GM21526 (cell line): ENCODE results near the gene UBAP1.
"Not testable (repeated sequence)": the region's sequence is repeated elsewhere in the genome, so short reads cannot be mapped to it uniquely, and the experiment has no call there.

ENCODE experiments used
- ATAC-seq: cut with Tn5 transposase; IDR thresholded peaks from one replicate; pipeline ENCODE4 v1.9.1; 2021; ENCODE audit warnings: moderate library complexity; ENCODE audit not compliant: unreplicated experiment, low FRiP score

The UBAP1 gene

GRCh38 chr9:34218446-34218845, 39.6 kb downstream of the UBAP1 start:
- no peak for ATAC-seq

DNA sequence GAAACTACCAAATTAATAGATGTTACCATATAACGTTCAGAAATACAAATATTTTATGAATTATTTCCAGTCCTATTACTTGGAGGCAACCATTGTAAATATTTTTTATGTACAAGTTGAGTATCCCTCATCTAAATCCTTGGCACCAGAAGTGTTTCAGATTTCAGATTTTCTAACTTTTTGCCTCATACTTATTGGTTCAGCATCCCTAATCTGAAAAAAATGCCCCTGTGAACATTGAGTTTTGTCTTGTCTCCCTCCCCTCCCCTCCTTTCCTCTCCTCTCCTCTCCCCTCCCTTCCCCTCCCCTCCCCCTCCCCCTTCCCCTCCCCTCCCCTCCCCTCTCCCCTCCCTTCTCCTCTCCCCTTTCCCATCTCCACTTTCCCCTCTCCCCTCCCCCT, 40.6 kb downstream of the UBAP1 start:
- ATAC-seq, result no peak

- no peak for ATAC-seq
Measured at GRCh38 chr9:34220218-34220617, 41.4 kb downstream of the UBAP1 start.

GRCh38 chr9:34224349-34224748, 45.5 kb downstream of the UBAP1 start:
- no peak for ATAC-seq

- ATAC-seq, result not testable (repeated sequence)
Measured at GRCh38 chr9:34226144-34226760, 47.4 kb downstream of the UBAP1 start.

GRCh38 chr9:34227445-34227844, 48.6 kb downstream of the UBAP1 start:
- ATAC-seq, result no peak

- no peak for ATAC-seq
Measured at GRCh38 chr9:34230556-34230955, 51.7 kb downstream of the UBAP1 start.

- ATAC-seq, result no peak
Measured at GRCh38 chr9:34232201-34232600, 53.4 kb downstream of the UBAP1 start.

DNA sequence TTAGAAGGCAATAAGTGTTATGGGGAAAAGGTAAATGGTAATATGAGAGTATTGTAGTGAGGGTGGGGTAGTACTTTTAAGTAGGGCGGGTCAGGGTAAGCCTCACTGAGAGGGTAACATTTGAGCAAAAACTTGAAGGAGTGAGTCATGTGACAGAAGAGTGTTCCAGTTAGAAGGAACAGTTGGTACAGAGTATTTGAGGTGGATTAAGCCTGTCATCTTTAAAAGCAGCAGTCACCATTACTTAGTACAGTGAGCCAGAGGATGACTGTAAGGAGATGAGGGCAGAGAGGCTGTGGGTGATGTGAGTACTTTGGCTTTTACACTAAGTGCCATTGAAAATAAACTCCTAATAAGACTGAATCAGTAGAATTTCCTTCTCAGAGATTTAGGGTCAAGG, 54.8 kb downstream of the UBAP1 start:
- ATAC-seq, result no peak

DNA sequence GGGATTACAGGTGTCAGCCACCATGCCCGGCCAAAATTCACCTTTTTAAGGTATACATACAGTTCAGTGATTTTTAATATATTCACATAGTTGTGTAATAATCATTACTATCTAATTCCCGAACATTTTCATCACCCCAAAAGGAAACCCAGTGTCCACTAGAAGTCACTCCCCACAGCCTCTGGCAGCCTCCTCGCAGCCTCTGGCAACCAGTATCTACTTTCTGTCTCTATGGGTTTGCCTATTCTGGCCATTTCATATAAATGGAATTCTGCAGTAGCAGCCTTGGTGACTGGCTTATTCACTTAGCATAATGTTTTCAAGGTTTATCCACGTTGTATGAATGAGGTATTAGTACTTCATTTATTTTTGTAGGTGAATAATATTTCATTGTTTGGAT, 59.0 kb downstream of the UBAP1 start:
- ATAC-seq, result no peak

- ATAC-seq, result no peak
Measured at GRCh38 chr9:34240006-34240405, 61.2 kb downstream of the UBAP1 start.

- no peak for ATAC-seq
Measured at GRCh38 chr9:34242830-34243229, 64.0 kb downstream of the UBAP1 start.

GRCh38 chr9:34245212-34245611, 66.4 kb downstream of the UBAP1 start:
- not testable (repeated sequence) for ATAC-seq

DNA sequence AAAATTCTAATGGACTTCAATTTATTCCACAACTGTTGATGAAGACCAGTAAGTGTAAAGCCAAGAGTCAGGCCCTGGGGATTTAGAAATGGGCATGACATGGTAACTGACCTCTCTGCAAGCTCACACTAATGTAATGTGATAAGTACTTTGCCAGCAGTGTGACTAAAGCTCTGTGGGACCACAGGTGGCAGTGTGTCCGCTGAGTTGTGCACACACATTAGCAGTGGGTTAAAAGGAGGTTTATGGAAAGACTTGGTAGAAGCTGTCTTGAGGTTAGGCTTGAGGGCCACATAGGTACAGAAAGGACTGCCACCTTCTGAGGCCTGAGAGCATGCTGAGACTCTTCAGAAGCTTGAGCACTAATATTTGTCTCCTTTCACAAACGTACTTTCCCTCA, 67.6 kb downstream of the UBAP1 start:
- no peak for ATAC-seq

DNA sequence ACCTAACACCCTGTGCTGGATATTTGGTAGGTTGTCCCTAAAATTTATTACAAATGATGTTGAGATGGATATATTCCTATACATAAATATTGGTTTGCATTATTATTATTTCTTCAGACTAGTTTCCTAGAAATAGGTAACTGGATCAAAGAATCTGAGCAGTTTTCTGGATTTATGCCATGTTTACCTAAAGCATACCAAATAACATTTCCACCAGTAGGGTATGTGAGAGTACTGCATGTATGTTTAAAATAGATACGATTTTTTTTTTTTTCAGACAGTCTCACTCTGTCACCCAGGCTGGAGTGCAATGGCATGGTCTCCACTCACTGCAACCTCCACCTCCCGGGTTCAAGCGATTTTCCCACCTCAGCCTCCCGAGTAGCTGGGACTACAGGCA, 68.9 kb downstream of the UBAP1 start:
- not testable (repeated sequence) for ATAC-seq

DNA sequence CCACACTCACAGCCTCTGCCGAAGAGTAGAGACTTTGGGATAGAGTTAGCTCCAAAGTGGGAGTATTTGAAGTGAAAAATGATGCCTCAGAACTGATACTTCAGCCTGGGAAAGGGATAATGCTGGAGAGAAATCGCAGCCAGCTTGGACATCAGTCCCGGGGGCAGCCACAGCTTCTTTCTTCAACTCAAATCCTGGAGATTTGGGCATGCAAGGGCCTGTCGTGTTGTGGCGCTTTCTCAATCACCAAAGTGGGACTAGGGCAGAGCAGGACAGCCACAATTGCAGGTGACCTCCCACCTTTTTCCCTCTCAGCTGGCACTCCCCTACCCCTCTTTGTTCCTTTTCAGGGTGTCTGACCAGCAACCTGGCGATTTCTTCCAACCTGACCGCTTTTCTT, 70.4 kb downstream of the UBAP1 start:
- no peak for ATAC-seq

GRCh38 chr9:34250721-34251120, 71.9 kb downstream of the UBAP1 start:
- ATAC-seq, result no peak

GRCh38 chr9:34252016-34252415, 73.2 kb downstream of the UBAP1 start:
- no peak for ATAC-seq

DNA sequence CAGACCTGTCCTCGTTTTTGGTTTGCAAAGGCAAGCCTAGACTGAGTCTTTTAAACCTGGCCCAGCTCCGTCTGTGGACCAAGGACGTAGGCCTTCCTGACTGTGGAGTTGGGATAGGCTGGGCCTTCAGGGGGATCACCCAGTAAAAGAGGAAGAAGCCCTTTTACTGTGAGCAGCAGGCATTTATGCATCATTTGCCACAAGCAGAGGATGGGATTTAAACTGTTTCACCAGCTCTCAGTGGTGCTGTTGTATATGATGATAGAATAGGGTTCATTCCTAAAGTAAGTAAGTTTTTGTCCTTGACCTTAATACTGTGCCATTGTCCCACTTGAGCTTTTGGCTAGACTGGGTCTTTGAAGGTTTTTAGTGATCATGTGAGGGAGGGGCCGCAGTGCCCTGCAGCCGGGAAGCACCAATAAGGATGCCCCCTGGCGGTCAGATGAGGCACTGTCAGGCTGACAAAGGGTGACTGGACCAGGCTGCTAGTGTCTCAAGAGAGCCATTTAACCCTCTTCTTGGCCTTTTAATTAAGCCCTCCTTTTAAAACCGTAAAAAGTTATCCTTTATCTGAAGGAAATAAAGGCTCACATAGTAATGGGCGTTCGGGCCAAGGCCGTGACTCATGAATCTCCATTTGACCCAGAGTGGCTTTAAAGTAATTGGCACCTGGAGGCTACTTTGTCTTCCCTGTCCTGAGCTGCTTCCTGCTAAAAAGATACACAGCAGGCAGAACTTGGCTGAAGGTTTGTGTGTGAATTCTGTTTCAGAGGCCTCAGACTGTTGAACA, 74.0 kb downstream of the UBAP1 start:
- no peak for ATAC-seq

DNA sequence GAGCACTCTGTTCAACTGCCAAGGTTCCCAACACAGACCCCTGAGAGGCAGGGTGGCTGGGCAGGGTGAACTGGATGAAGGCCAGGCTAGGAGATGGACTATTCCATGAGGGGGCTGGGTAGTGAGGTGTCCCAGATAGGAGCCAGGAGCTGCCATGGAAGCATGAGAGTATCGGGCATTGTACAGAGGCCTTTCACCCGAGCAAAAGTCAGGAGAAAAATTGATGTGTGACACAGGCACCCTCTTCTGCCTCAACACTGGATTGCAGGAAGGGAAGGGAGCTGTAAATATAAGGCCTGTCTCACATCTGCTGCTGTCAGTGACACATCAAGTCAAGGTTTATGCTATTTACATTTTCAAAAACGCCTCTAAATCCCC, 74.6 kb downstream of the UBAP1 start:
- no peak for ATAC-seq

- ATAC-seq, result no peak
Measured at GRCh38 chr9:34254141-34254913, 75.5 kb downstream of the UBAP1 start.
